GM12872 (cell line): Measurements from ENCODE around the gene C1orf167.

Source experiments
- CTCF ChIP-seq: IDR thresholded peaks from 3 replicates; pipeline ENCODE4 v1.5.1; 2011; ENCODE audit warnings: low read depth, mild to moderate bottlenecking, low read length, moderate library complexity; ENCODE audit not compliant: insufficient read depth

Gene C1orf167

GRCh38 chr1:11753555-11754208 lies 8.3 kb upstream of the C1orf167 start:
- TF ChIP-seq CTCF = no peak

GRCh38 chr1:11757047-11757446 lies 4.9 kb upstream of the C1orf167 start:
- no peak for TF ChIP-seq CTCF

GRCh38 chr1:11759791-11760190 lies 2.2 kb upstream of the C1orf167 start:
- TF ChIP-seq CTCF = no peak

- TF ChIP-seq CTCF = no peak
Observed at GRCh38 chr1:11761285-11761684, 708 bp upstream of the C1orf167 start.

GRCh38 chr1:11764115-11764514 lies 2.1 kb downstream of the C1orf167 start:
- no peak for TF ChIP-seq CTCF

- no peak for TF ChIP-seq CTCF
Observed at GRCh38 chr1:11764519-11764918, 2.5 kb downstream of the C1orf167 start.

GRCh38 chr1:11765661-11766428 lies 3.9 kb downstream of the C1orf167 start:
- TF ChIP-seq CTCF = no peak
